IMR-90 (cell line): ENCODE results near the gene NRP1. TPM values are rescaled to one million over a fixed set of nuclear protein-coding genes. Genes with fewer than 3 reads are reported as not detected.
A peak's percentile ranks its signal among the peaks of the same experiment; 100 is the strongest.

Experiments
- ATAC-seq: fragments of 200-7000 bp; cut with Tn5 transposase; 2 replicates; pipeline ENCODE4 v1.9.1; 2020; ENCODE audit warnings: low read depth, mild to moderate bottlenecking, moderate library complexity
- BruUV-seq: library from RNA; stranded (reverse); fragments of 400-500 nt; replicated peaks from 2 replicates; lab custom pipeline; 2021; lab: Mats Ljungman, UMichigan
- CTCF ChIA-PET: fragments of 300-600 bp; formaldehyde crosslinking; extraction: SDS; loops from one replicate; lab custom pipeline; 2021; ENCODE audit warnings: antibody characterized with exemption; lab: Yijun Ruan, JAX
- POLR2A ChIA-PET: fragments of 300-600 bp; sonication (Branson Sonifier 250); formaldehyde crosslinking; loops from one replicate; lab custom pipeline; 2022; ENCODE audit warnings: antibody characterized with exemption; ENCODE audit not compliant: unreplicated experiment; lab: Charles Lee
- DNase-seq: peaks from one replicate; pipeline ENCODE4 v3.0.0; 2013
- H2AFZ ChIP-seq: replicated peaks from 2 replicates; pipeline ENCODE3; 2013; ENCODE audit warnings: low read length, mild to moderate bottlenecking; ENCODE audit not compliant: poor library complexity
- H2AK5ac ChIP-seq: 2 replicates; pipeline ENCODE4 v1.6.1; 2013; ENCODE audit warnings: low read depth, low read length, inconsistent platforms
- H2AK9ac ChIP-seq: replicated peaks from 2 replicates; pipeline ENCODE3; 2013; ENCODE audit warnings: mild to moderate bottlenecking, low read depth, low read length, moderate library complexity; ENCODE audit not compliant: poor library complexity
- H2BK120ac ChIP-seq: 2 replicates; pipeline ENCODE4 v1.6.1; 2013; ENCODE audit warnings: low read depth, low read length, inconsistent platforms
- H2BK15ac ChIP-seq: 3 replicates; pipeline ENCODE4 v1.6.1; 2013; ENCODE audit warnings: low read depth, low read length, inconsistent platforms
- H2BK20ac ChIP-seq: 2 replicates; pipeline ENCODE4 v1.6.1; 2013; ENCODE audit warnings: low read depth, mild to moderate bottlenecking, inconsistent platforms, low read length, moderate library complexity
- H2BK5ac ChIP-seq: 2 replicates; pipeline ENCODE4 v1.6.1; 2013; ENCODE audit warnings: mild to moderate bottlenecking, low read depth, low read length, inconsistent platforms; ENCODE audit not compliant: poor library complexity, severe bottlenecking
- H3K14ac ChIP-seq: replicated peaks from 2 replicates; pipeline ENCODE4 v1.6.1; 2013; ENCODE audit warnings: low read depth, low read length, inconsistent platforms
- H3K18ac ChIP-seq: 2 replicates; pipeline ENCODE4 v1.6.1; 2013; ENCODE audit warnings: low read depth, low read length, control low read depth
- H3K23ac ChIP-seq: 2 replicates; pipeline ENCODE4 v1.6.1; 2013; ENCODE audit warnings: low read depth, low read length, inconsistent platforms
- H3K27ac ChIP-seq: 2 replicates; pipeline ENCODE4 v1.5.1; 2013; ENCODE audit warnings: mild to moderate bottlenecking, control low read depth, low read length; ENCODE audit not compliant: insufficient read depth
- H3K27me3 ChIP-seq: 2 replicates; pipeline ENCODE4 v1.6.1; 2013; ENCODE audit warnings: low read length; ENCODE audit not compliant: control insufficient read depth, insufficient read depth
- H3K36me3 ChIP-seq: 2 replicates; pipeline ENCODE4 v1.6.1; 2013; ENCODE audit warnings: low read length, mixed read lengths; ENCODE audit not compliant: control insufficient read depth, insufficient read depth
- H3K4ac ChIP-seq: 2 replicates; pipeline ENCODE4 v1.6.1; 2013; ENCODE audit warnings: low read depth, low read length, inconsistent platforms
- H3K4me1 ChIP-seq: 2 replicates; pipeline ENCODE4 v1.6.1; 2013; ENCODE audit warnings: low read length, mixed read lengths; ENCODE audit not compliant: control insufficient read depth, insufficient read depth
- H3K4me2 ChIP-seq: 2 replicates; pipeline ENCODE4 v1.6.1; 2013; ENCODE audit warnings: low read depth, mild to moderate bottlenecking, control low read depth, low read length, moderate library complexity
- H3K4me3 ChIP-seq: 2 replicates; pipeline ENCODE4 v1.5.1; 2013; ENCODE audit warnings: low read depth, mild to moderate bottlenecking, control low read depth, low read length, moderate library complexity; ENCODE audit not compliant: insufficient read depth
- H3K56ac ChIP-seq: 2 replicates; pipeline ENCODE4 v1.6.1; 2013; ENCODE audit warnings: low read length, inconsistent platforms; ENCODE audit not compliant: insufficient read depth; ENCODE audit errors: extremely low read depth
- H3K79me1 ChIP-seq, 2 experiments: 2 replicates each; pipeline ENCODE4 v1.6.1; 2013; ENCODE audit warnings: low read length in 2 of 2, inconsistent platforms in 1 of 2, low read depth in 1 of 2
- H3K9ac ChIP-seq: 2 replicates; pipeline ENCODE4 v1.6.1; 2013; ENCODE audit warnings: low read depth, low read length, control low read depth
- H3K9me1 ChIP-seq: 2 replicates; pipeline ENCODE4 v1.6.1; 2013; ENCODE audit warnings: low read length, inconsistent platforms; ENCODE audit not compliant: insufficient read depth
- H3K9me3 ChIP-seq: 2 replicates; pipeline ENCODE4 v1.6.1; 2013; ENCODE audit warnings: low read length; ENCODE audit not compliant: control insufficient read depth, insufficient read depth
- H4K20me1 ChIP-seq: 2 replicates; pipeline ENCODE4 v1.6.1; 2013; ENCODE audit warnings: low read length, inconsistent platforms; ENCODE audit not compliant: insufficient read depth
- H4K5ac ChIP-seq: 2 replicates; pipeline ENCODE4 v1.6.1; 2013; ENCODE audit warnings: mild to moderate bottlenecking, low read depth, low read length, control low read depth
- H4K8ac ChIP-seq, 2 experiments: 2 replicates each; pipeline ENCODE4 v1.6.1; 2013; ENCODE audit warnings: low read depth in 2 of 2, low read length in 2 of 2, control low read depth in 1 of 2, inconsistent platforms in 1 of 2
- H4K91ac ChIP-seq: 2 replicates; pipeline ENCODE4 v1.6.1; 2013; ENCODE audit warnings: low read depth, low read length, inconsistent platforms; ENCODE audit not compliant: insufficient read depth
- BHLHE40 ChIP-seq: fragments of 150-350 bp; IDR thresholded peaks from 2 replicates; pipeline ENCODE4 v1.6.1; 2016; ENCODE audit warnings: mild to moderate bottlenecking, low read depth, low read length
- CEBPB ChIP-seq: IDR thresholded peaks from 2 replicates; pipeline ENCODE4 v1.6.1; 2012; ENCODE audit warnings: low read depth, low read length, improper control_type of control experiment
- CHD1 ChIP-seq: IDR thresholded peaks from 2 replicates; pipeline ENCODE4 v1.6.1; 2012; ENCODE audit warnings: low read depth, low read length, improper control_type of control experiment
- CTCF ChIP-seq: conservative IDR thresholded peaks from 2 replicates; pipeline ENCODE4 v1.5.1; 2012; ENCODE audit warnings: mild to moderate bottlenecking, low read depth, low read length, improper control_type of control experiment
- ELK1 ChIP-seq: fragments of 150-350 bp; IDR thresholded peaks from 2 replicates; pipeline ENCODE4 v1.6.1; 2016; ENCODE audit warnings: low read depth, mild to moderate bottlenecking, low read length, moderate library complexity, borderline replicate concordance
- FOS ChIP-seq: fragments of 150-350 bp; IDR thresholded peaks from 2 replicates; pipeline ENCODE4 v1.6.1; 2016; ENCODE audit warnings: low read depth, low read length
- MAFK ChIP-seq: IDR thresholded peaks from 2 replicates; pipeline ENCODE4 v1.6.1; 2012; ENCODE audit warnings: low read depth, low read length, improper control_type of control experiment
- MAZ ChIP-seq: IDR thresholded peaks from 2 replicates; pipeline ENCODE4 v1.6.1; 2012; ENCODE audit warnings: low read depth, mild to moderate bottlenecking, low read length, improper control_type of control experiment, moderate library complexity, borderline replicate concordance
- MXI1 ChIP-seq: IDR thresholded peaks from 2 replicates; pipeline ENCODE4 v1.6.1; 2012; ENCODE audit warnings: low read depth, mild to moderate bottlenecking, low read length, moderate library complexity, borderline replicate concordance
- NFE2L2 ChIP-seq: fragments of 150-350 bp; IDR thresholded peaks from 2 replicates; pipeline ENCODE4 v1.6.1; 2016; ENCODE audit warnings: low read depth, mild to moderate bottlenecking, low read length
- POLR2A ChIP-seq: IDR thresholded peaks from 2 replicates; pipeline ENCODE4 v1.6.1; 2012; ENCODE audit warnings: mild to moderate bottlenecking, low read depth, low read length
- RAD21 ChIP-seq: IDR thresholded peaks from 2 replicates; pipeline ENCODE4 v1.6.1; 2012; ENCODE audit warnings: low read length, improper control_type of control experiment
- RCOR1 ChIP-seq: IDR thresholded peaks from 2 replicates; pipeline ENCODE4 v1.6.1; 2012; ENCODE audit warnings: mild to moderate bottlenecking, low read length, improper control_type of control experiment; ENCODE audit not compliant: insufficient replicate concordance
- RFX5 ChIP-seq: IDR thresholded peaks from 2 replicates; pipeline ENCODE4 v1.8.0; 2012; ENCODE audit warnings: low read depth, mild to moderate bottlenecking, low read length, moderate library complexity
- SMC3 ChIP-seq: fragments of 150-350 bp; IDR thresholded peaks from 2 replicates; pipeline ENCODE4 v1.6.1; 2016; ENCODE audit warnings: low read depth, mild to moderate bottlenecking, antibody characterized with exemption, low read length, moderate library complexity
- USF2 ChIP-seq: fragments of 150-350 bp; IDR thresholded peaks from 2 replicates; pipeline ENCODE4 v1.6.1; 2017; ENCODE audit warnings: mild to moderate bottlenecking, antibody characterized with exemption, low read length, low read depth
- WGBS, 2 experiments: methylation state at CpG; one replicate each; pipeline versions ENCODE4 v1.1.5 to v1.1.7; 2013; ENCODE audit warnings: missing lambda C conversion rate in 2 of 2; ENCODE audit not compliant: insufficient read length in 1 of 2; ENCODE audit errors: extremely low coverage in 2 of 2; 5-methylcytosine and 5-hydroxymethylcytosine counted together
- dilution Hi-C: fragments of 300-500 bp; cut with HindIII; formaldehyde crosslinking; loops from one replicate; pipeline ENCODE4 v1.14.3; 2018; ENCODE audit warnings: low sequenced_read_pairs; ENCODE audit not compliant: unreplicated experiment
- in situ Hi-C: fragments of 300-500 bp; cut with MboI; formaldehyde crosslinking; loops from 3 replicates; pipeline ENCODE4 v1.14.3; 2019; ENCODE audit warnings: low sequenced_read_pairs, inconsistent platforms, mixed read lengths
- intact Hi-C: fragments of 100-400 bp; cut with micrococcal nuclease; formaldehyde crosslinking; loops from 2 replicates; pipeline ENCODE4 v1.10.0; 2022
- polyA plus RNA-seq, 3 experiments: library from polyadenylated mRNA; depleted of rRNA; stranded (reverse); fragments of >200 nt; gene quantifications; 2 replicates each; pipeline ENCODE4 v1.2.3, GENCODE V29; 2012; ENCODE audit warnings: low replicate concordance in 1 of 3
- total RNA-seq: library from RNA; depleted of rRNA; stranded (reverse); fragments of >200 nt; gene quantifications from 2 replicates; pipeline ENCODE4 v1.2.3, GENCODE V29; 2012

Gene NRP1
- total and polyA plus RNA-seq, 2 of the 4 experiments (the other 2 are of a cell fraction), result 108 to 227 TPM

- H3K36me3 ChIP-seq, result no peaks in the 10 kb centered on the region
- CTCF ChIA-PET, result interaction anchor here (0.6 kb wide), 1 partner anchor 65 kb away, joined by 3 read pairs; no protein-coding TSS in a partner anchor
- peak overlapping the region; percentile 26; the same call in 1 of the 2 replicates for H3K18ac ChIP-seq
- no peaks in the 10 kb centered on the region for H3K27me3 ChIP-seq
- intact Hi-C loops, result loop anchor here (2.0 kb wide), 1 partner anchor 17 kb away; no protein-coding TSS in a partner anchor
- no peak overlapping the region for H3K56ac ChIP-seq
- H2BK120ac ChIP-seq, result no peak overlapping the region
- no peak overlapping the region for H2AK5ac ChIP-seq
- no peak overlapping the region for H3K4me3 ChIP-seq
- no peak overlapping the region for H2AK9ac ChIP-seq
- H3K4me1 ChIP-seq, result peaks cover 14% of the 10 kb centered on the region
- no peaks in the 10 kb centered on the region for H3K9me3 ChIP-seq
- peaks cover 13% of the 10 kb centered on the region; the same call in 1 of the 2 replicates for H4K20me1 ChIP-seq
- no peak for DNase-seq
- H2BK5ac ChIP-seq, result no peak overlapping the region
- POLR2A ChIA-PET, result interaction anchor here (0.6 kb wide), 1 partner anchor 12 kb away, joined by 4 read pairs; no protein-coding TSS in a partner anchor
- H3K9ac ChIP-seq, result no peak overlapping the region
- no peak overlapping the region for H4K8ac ChIP-seq
- in situ Hi-C loops, result no loop called here
- no peak overlapping the region for H3K4ac ChIP-seq
- no peak overlapping the region for H2AFZ ChIP-seq
- H3K23ac ChIP-seq, result no peak overlapping the region
- 90% methylated on average over 2 of the region's 8 CpGs; no CpG with 5 or more reads in 1 of the 2 experiments for whole genome bisulfite sequencing, 2 experiments
- ATAC-seq, result no peak
- H3K14ac ChIP-seq, result no peak overlapping the region
- peaks cover 45 to 73% of the 10 kb centered on the region in 2 experiments for H3K79me1 ChIP-seq
- no peak overlapping the region for H4K5ac ChIP-seq
- H2BK20ac ChIP-seq, result no peak overlapping the region
- H3K9me1 ChIP-seq, result peaks cover 14% of the 10 kb centered on the region
- no peak overlapping the region for H2BK15ac ChIP-seq
- dilution Hi-C loops, result no loop called here
- no peak overlapping the region for H4K91ac ChIP-seq
- no peak overlapping the region for H3K4me2 ChIP-seq
- TF ChIP-seq SMC3, result no peak
- TF ChIP-seq RCOR1, result no peak
- TF ChIP-seq USF2, result no peak
- TF ChIP-seq MAZ, result no peak
- no peak for TF ChIP-seq RAD21
- TF ChIP-seq MXI1, result no peak
- no peak for TF ChIP-seq NFE2L2
- no peak for TF ChIP-seq CTCF
- TF ChIP-seq CHD1, result no peak
- no peak for TF ChIP-seq ELK1
- no peak for TF ChIP-seq FOS
- TF ChIP-seq POLR2A, result no peak
- TF ChIP-seq BHLHE40, result no peak
- TF ChIP-seq RFX5, result no peak
- TF ChIP-seq MAFK, result no peak
- no peak for TF ChIP-seq CEBPB
- BruUV-seq, result no TSS peak
- H3K27ac ChIP-seq, result no peak overlapping the region
Measured at GRCh38 chr10:33289776-33290175, 44.7 kb downstream of the NRP1 start.
